NCI-H446 (cell line): ENCODE measurements around the gene RGL1.

ENCODE experiments used
- DNase-seq, 2 experiments: peaks; one replicate each; lab custom pipeline; 2025; lab: John Stamatoyannopoulos, UW

Gene RGL1

DNA sequence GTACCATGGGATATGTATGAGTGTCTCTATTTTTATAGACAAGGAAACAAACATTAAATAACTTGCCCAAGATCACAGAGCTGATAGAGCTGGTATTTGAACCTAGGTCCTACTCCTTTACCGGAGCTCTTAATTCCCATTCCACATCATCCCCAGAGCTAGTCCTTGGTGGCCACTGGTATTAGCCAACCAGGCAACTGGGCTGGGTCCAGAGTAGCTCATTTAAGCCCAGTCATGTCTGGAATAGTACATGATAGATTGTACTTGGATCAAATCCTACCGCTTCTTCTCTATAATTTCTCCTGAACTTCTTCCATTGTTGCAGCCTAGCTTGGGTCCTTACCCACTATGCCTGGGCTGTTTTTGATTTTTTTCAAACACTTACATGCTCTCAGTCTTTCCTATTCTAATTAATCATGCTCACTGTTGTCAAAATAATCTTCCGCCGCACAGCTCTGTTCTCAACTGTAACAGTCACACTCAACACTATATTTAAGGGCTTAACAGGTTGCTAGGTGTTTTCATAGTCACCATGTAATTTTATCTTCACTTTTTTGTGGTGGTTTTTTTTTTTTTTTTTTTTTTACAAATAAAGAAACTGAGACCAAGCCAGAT, 152.4 kb downstream of the RGL1 start:
- no peak for DNase-seq

DNA sequence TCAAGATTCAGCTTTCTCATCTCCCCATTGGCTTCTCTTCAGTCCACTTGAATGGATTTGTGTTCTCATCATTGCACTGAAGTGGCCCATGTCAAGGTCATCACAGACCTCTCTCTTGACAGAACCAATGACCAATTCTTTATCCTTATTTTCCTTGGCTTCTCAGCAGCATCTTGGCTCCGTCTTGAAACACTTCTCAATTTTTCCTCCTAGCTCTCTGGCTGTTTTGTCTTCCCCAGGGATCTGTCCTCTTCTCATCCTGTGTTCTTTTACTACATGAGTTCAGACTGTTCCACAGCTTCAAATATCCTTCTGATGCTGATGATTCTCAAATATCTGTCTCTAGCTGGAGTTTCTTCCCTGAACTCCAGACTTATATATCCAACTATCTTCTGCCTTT, 154.0 kb downstream of the RGL1 start:
- no peak for DNase-seq

DNA sequence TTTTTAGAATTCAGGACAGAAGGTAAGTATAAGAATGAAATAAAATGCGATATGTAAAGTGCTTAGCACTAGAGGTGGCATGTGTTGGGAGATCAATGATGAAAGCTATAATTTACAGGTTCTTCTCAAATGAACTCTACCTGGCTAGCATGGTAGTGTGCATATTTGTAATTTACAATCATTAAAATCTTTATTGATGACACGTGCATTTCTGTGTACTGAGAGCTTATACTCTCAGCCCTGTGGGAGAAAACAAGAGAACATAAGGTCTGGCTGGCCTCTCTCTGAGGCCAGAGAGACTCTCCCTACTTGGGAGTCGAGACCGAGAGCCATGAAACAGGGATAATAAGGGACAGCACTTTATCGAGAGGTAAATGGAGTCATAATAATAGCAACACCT, 156.2 kb downstream of the RGL1 start:
- no peak for DNase-seq

DNA sequence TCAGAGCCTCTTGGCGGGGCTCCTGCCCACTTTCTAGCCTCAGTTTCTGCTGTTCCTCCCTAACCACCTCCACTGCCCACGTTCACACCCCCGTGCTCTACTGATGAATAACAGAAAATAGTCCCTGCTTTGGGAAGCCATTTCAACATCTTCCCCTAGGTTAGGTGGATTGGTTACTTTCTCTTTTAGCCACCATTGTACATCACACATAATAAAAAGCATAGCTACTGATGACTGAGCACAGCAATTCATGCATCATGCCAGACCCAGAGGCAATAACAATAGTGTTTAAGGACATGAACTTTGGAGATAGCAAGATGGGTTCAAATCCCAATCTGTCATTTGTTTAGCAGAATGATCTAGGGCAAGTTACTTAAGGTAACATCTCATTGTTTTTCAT, 158.0 kb downstream of the RGL1 start:
- no peak for DNase-seq

DNA sequence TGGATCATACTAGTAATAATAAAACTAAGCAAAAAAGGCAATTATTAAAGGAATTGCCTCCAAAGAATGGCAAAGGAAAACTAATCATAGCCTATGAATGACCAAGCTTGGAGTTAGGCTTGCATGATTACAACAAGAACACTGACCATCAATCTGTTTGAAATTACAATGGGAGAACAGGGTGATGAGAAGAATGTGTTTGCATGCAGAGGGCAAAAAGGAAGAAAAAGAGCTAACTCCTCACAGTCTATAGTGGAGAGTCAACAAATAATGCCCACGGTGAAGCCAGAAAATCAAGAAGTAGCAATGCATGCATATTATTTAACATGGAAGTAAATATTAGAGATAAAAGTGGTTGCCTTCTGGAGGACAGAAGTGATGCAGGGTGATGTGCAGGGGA, 160.8 kb downstream of the RGL1 start:
- DNase-seq, result no peak

DNA sequence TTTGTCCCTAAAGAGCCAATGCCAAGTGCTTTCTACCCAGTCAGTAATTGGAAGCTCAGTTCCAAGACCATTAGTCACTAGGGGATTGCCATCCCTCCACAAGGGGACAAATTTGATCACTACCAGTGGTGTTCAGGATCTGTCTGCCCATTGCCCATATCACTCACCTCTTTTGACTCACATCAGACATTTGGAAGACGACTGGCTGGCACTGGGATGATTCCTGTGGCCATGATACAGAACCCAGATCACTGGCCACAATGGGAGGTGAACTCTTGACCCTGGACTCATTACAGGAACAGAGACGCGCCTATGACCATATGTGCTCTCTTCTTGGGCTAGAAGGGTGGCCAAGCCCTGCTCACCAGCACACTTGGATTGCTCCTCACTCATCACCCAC, 161.6 kb downstream of the RGL1 start:
- DNase-seq, result no peak

DNA sequence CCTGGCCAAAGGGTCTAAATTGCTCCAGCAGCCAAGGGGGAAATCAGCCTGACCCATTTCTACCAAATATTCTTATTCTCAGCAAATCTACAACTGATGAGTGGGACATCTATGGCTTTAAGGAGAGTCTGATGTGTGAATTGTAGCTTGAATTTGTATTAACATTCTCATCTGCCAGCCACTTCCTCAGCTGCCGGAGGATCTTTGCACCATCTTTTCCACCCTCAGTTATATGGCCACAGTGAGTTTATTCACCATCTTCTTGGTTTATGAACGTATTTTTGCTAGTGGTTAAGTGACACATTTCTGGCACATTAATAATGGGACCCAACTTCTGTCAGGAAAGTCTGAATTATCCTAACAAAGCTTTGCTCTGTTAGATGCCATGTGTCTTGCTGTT, 163.0 kb downstream of the RGL1 start:
- DNase-seq, result no peak

DNA sequence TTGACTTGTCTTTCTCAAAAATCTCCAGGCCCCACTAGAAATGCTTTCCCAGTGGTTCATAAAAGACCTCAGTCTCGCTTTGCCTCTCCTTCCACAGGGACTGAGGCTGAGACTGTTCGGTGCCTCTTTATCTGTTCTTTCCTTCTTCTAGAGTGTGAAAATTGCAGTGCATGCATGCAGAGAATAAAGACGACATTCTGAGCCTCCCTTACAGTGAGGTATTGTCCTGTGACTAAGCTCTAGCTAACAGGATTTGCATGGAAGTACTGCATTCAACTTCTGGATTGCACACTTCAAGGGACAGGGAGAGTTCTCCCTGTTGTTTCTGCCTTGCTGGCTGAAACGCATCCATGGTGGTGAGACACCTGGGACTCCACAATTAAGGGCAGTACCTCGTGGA, 163.5 kb downstream of the RGL1 start:
- no peak for DNase-seq

DNA sequence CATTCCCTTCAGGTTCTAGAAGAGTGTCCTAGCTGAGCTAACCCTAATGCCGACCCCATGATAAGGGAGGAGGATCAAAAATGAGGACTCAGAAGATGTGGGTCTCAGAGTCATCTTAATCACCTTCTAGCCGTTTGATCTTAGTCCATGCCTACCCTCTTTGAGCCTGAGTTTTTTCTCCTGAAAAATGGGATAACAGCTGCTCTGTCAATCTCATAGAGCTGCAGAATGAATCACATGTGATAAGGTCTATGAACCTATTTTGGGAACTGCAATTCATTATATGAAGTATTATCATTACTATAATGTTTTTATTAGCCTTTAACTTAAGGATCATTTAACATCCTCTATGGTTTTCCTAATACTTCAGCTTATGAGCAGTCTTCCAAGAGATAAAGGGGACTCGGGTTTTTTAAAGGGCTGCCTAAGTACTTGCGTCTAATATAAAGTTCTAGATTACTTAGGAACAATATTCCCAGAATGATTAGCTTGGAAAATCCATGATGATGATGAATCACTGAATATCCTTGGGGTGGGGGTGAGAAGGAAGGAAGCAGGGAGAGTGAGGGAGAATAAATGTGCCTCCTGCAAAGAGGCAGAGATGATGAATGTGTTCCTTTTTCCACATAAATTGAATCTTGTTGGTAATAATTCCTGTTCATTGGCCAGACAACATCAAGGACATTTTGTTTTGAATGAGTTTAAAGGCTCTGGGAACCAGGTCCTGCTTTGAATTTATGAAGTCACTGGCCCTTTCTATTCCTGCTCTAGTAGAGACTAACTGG, 165.8 kb downstream of the RGL1 start:
- DNase-seq, result no peak

DNA sequence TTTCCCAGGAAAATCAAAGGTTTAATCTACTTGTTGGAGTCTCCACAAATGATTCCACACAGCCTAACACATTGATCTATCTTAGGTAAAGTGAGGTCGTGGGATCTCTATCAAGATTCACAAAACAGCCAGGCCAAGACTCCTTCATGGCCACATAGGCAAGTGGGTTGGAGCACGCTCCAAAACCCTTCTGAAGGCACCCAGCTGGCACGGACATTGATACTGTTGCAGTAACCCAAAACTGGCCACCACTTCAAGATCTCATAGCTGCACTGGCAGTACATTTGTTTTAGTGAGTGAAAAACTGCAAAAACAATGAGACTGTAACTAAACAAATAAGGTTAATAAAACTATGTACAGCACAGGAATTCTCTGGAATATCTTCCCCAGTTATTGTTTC, 170.7 kb downstream of the RGL1 start:
- DNase-seq, result no peak

DNA sequence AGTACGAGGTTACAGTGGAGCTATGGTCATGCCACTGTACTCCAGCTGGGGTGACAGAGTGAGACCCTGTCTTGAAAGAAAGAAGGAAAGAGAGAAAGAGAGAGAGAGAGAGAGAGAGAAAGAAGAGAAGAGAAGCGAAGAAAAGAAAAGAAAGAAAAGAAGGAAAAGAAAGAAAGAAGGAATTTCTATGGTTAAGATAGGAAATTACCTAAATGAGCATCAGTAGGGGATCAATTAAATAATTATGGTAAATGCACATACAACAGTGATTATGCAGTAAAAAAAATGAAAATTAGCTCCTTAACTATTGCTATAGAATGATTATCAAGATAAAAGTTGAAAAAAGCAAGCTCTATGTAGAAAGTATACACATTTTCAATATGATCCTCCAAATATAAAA, 172.8 kb downstream of the RGL1 start:
- DNase-seq, result no peak
